B cell (primary cell): Measurements from ENCODE around the gene ITGB1. TPM values are rescaled to one million over a fixed set of nuclear protein-coding genes. Genes with fewer than 3 reads are reported as not detected.

Experiments used
- ATAC-seq: fragments of 200-7000 bp; cut with Tn5 transposase; one replicate; pipeline ENCODE4 v1.10.0; 2021; ENCODE audit warnings: low read depth, mild to moderate bottlenecking, moderate number of reproducible peaks, moderate library complexity
- CTCF ChIA-PET: fragments of 350-600 bp; sonication (Branson Sonifier 250); formaldehyde crosslinking; loops from one replicate; lab custom pipeline; 2021; ENCODE audit warnings: antibody characterized with exemption, inconsistent platforms; lab: Charles Lee
- POLR2A ChIA-PET: fragments of 350-600 bp; sonication (Branson Sonifier 250); formaldehyde crosslinking; loops from one replicate; lab custom pipeline; 2021; ENCODE audit warnings: antibody characterized with exemption; lab: Charles Lee
- DNase-seq: peaks from one replicate; pipeline ENCODE4 v3.0.0; 2013
- H2AFZ ChIP-seq: 2 replicates; pipeline ENCODE4 v1.6.1; 2012; ENCODE audit warnings: mild to moderate bottlenecking, low read depth, low read length; ENCODE audit not compliant: insufficient read depth, poor library complexity, severe bottlenecking
- H3K27ac ChIP-seq, 2 donors: 1 replicate in 1 of 2; 2 replicates in 1 of 2; pipeline ENCODE4 v1.5.1; 2012 to 2013; ENCODE audit warnings: low read length in 2 of 2, mild to moderate bottlenecking in 2 of 2, moderate library complexity in 1 of 2
- H3K27me3 ChIP-seq, 4 experiments: fragments of 200-600 bp in 1 of 4; sonication (generic) in 1 of 4; replicated peaks in 1 of 4; 1 replicate in 2 of 4; 2 replicates in 2 of 4; pipeline versions ENCODE4 v1.6.1 to v1.7.0; 2013 to 2016; ENCODE audit warnings: low read length in 3 of 4, mild to moderate bottlenecking in 2 of 4, mixed read lengths in 1 of 4, moderate library complexity in 1 of 4; ENCODE audit not compliant: insufficient read depth in 4 of 4, control insufficient read depth in 3 of 4; ENCODE audit errors: control extremely low read depth in 1 of 4
- H3K36me3 ChIP-seq, 2 experiments: replicated peaks in 1 of 2; 1 replicate in 1 of 2; 2 replicates in 1 of 2; pipeline versions ENCODE4 v1.6.1 to v1.7.1; 2013; ENCODE audit warnings: low read length in 1 of 2; ENCODE audit not compliant: insufficient read depth in 2 of 2, control insufficient read depth in 1 of 2; ENCODE audit errors: control extremely low read depth in 1 of 2, extremely low read depth in 1 of 2
- H3K4me1 ChIP-seq, 2 donors: fragments of 200-600 bp in 1 of 2; sonication (generic) in 1 of 2; 1 replicate in 1 of 2; 2 replicates in 1 of 2; pipeline versions ENCODE4 v1.5.1 to v1.6.1; 2013 to 2017; ENCODE audit warnings: low read length in 2 of 2; ENCODE audit not compliant: control insufficient read depth in 2 of 2, insufficient read depth in 2 of 2
- H3K4me2 ChIP-seq: replicated peaks from 2 replicates; pipeline ENCODE3; 2012; ENCODE audit warnings: mild to moderate bottlenecking, low read depth, low read length; ENCODE audit not compliant: poor library complexity, severe bottlenecking
- H3K4me3 ChIP-seq, 5 experiments: fragments of 200-600 bp in 1 of 5; sonication (generic) in 1 of 5; 1 replicate in 3 of 5; 2 replicates in 2 of 5; pipeline versions ENCODE4 v1.5.1 to v1.7.0; 2011 to 2016; ENCODE audit warnings: low read length in 4 of 5, mild to moderate bottlenecking in 4 of 5, low read depth in 2 of 5, control low read depth in 1 of 5, moderate library complexity in 1 of 5; ENCODE audit not compliant: insufficient read depth in 1 of 5; ENCODE audit errors: control extremely low read depth in 1 of 5, extremely low read depth in 1 of 5
- H3K79me2 ChIP-seq: fragments of 200-600 bp; sonication (generic); one replicate; pipeline ENCODE4 v1.6.0; 2016; ENCODE audit warnings: low read length; ENCODE audit not compliant: control insufficient read depth, insufficient read depth
- H3K9ac ChIP-seq: fragments of 200-600 bp; sonication (generic); 2 replicates; pipeline ENCODE4 v1.6.1; 2017; ENCODE audit warnings: mild to moderate bottlenecking, low read length, moderate library complexity
- H3K9me3 ChIP-seq, 3 donors: one replicate each; pipeline versions ENCODE4 v1.6.1 to v1.7.1; 2013; ENCODE audit warnings: low read length in 2 of 3; ENCODE audit not compliant: control insufficient read depth in 2 of 3, insufficient read depth in 1 of 3; ENCODE audit errors: control extremely low read depth in 1 of 3
- H4K20me1 ChIP-seq: 2 replicates; pipeline ENCODE4 v1.6.0; 2012; ENCODE audit warnings: mild to moderate bottlenecking, low read length; ENCODE audit not compliant: insufficient read depth, control insufficient read depth, poor library complexity, severe bottlenecking
- H3K27ac Mint-ChIP-seq: one replicate; pipeline ENCODE4 v1.8.0; 2021; ENCODE audit warnings: mixed read lengths
- H3K27me3 Mint-ChIP-seq: one replicate; pipeline ENCODE4 v1.8.0; 2021; ENCODE audit warnings: mixed read lengths
- H3K4me1 Mint-ChIP-seq: one replicate; pipeline ENCODE4 v1.8.0; 2021; ENCODE audit warnings: mixed read lengths
- H3K4me3 Mint-ChIP-seq: one replicate; pipeline ENCODE4 v1.8.0; 2021; ENCODE audit warnings: mixed read lengths
- H3K9me3 Mint-ChIP-seq: one replicate; pipeline ENCODE4 v1.8.0; 2022; ENCODE audit warnings: mixed read lengths; ENCODE audit not compliant: insufficient read depth
- CTCF ChIP-seq: fragments of 200-600 bp; IDR thresholded peaks from one replicate; pipeline ENCODE4 v1.8.0; 2022; ENCODE audit warnings: antibody characterized with exemption, mild to moderate bottlenecking
- EZH2 ChIP-seq: IDR thresholded peaks from 2 replicates; pipeline ENCODE4 v1.6.1; 2012; ENCODE audit warnings: borderline replicate concordance, low read depth, mild to moderate bottlenecking, moderate library complexity, low read length; ENCODE audit not compliant: insufficient read depth, poor library complexity, severe bottlenecking
- WGBS: methylation state at CpG from one replicate; pipeline ENCODE4 v1.1.5; 2013; ENCODE audit warnings: missing lambda C conversion rate; ENCODE audit not compliant: insufficient coverage; 5-methylcytosine and 5-hydroxymethylcytosine counted together
- intact Hi-C: fragments of 100-400 bp; cut with micrococcal nuclease; formaldehyde crosslinking; loops from one replicate; pipeline ENCODE4 v1.10.0; 2022
- polyA plus RNA-seq: library from polyadenylated mRNA; depleted of rRNA; stranded (reverse); fragments of >200 nt; gene quantifications from 2 replicates; pipeline ENCODE4 v1.2.3, GENCODE V29; 2012
- total RNA-seq, 2 donors: library from RNA; stranded (reverse); fragments of 120-200 nt in 1 of 2; gene quantifications; 1 replicate in 1 of 2; 2 replicates in 1 of 2; pipeline versions ENCODE4 v1.2.3 to v1.2.4, GENCODE V29; 2013 to 2022

Gene ITGB1
- total and polyA plus RNA-seq, 2 donors (not counting 1 experiment from before 2014, with no cell fraction given): 30.8 to 128 TPM

- H3K4me1 ChIP-seq: peaks cover 0 to 10% of the 10 kb centered on the region in 2 donors
- no peak overlapping the region for H2AFZ ChIP-seq
- WGBS: no CpG with 5 or more reads among the region's 3 CpGs
- no peak overlapping the region for H3K9ac ChIP-seq
- peaks cover 71% of the 10 kb centered on the region for H3K79me2 ChIP-seq
- ChIA-PET CTCF (interaction anchor here (1.8 kb wide), 1 partner anchor 155 kb away, joined by 3 read pairs; no protein-coding TSS in a partner anchor), POLR2A (no interaction called here)
- intact Hi-C loops: loop anchor here (10.0 kb wide), 1 partner anchor 144 kb away; no protein-coding TSS in a partner anchor
- H3K36me3 ChIP-seq: no peaks in the 10 kb centered on the region
- H4K20me1 ChIP-seq: peaks cover 6% of the 10 kb centered on the region
- no peak overlapping the region for H3K4me3 Mint-ChIP-seq
- H3K27ac ChIP-seq: no peak overlapping the region
- H3K27me3 Mint-ChIP-seq: no peaks in the 10 kb centered on the region
- TF ChIP-seq CTCF: no peak
- TF ChIP-seq EZH2: no peak
- DNase-seq (no peak), ATAC-seq (no peak)
- H3K4me2 ChIP-seq: no peak overlapping the region
- no peak overlapping the region for H3K4me3 ChIP-seq
- H3K4me1 Mint-ChIP-seq: peaks cover 77% of the 10 kb centered on the region
- H3K27me3 ChIP-seq: no peaks in the 10 kb centered on the region
- no peaks in the 10 kb centered on the region for H3K9me3 ChIP-seq
- peak overlapping the region; percentile 48 for H3K27ac Mint-ChIP-seq
- no peaks in the 10 kb centered on the region for H3K9me3 Mint-ChIP-seq
Observed at GRCh38 chr10:32951111-32951510, 6.9 kb downstream of the ITGB1 start.

DNA sequence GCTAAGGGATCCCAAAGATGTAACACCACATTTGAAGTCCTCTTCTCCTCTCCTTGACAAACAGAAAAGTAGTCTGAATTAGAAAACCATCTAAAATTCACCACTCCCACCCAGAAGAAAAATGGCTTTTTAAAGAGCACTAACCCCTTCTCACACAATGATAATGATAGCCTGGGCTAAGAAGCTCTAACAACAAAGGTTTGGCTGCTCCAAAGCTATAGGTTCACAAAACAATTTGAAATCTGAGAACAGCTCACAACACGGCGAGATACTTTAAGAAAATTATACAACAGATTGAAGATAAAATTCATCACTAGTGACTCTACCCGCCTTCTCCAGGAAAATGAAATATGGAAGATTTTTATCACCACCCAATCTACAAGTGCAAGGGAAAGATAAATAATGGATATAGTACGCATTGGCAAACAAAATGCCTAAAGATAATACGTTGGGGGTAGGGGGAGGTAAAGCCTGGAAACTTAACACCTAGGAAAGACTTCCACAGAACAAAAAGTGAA lies 7.4 kb downstream of the ITGB1 start:
- H3K27me3 ChIP-seq: no peaks in the 10 kb centered on the region
- no peak overlapping the region for H3K4me3 ChIP-seq
- ATAC-seq: no peak
- Mint-ChIP-seq H3K4me3 (no peak overlapping the region), H3K9me3 (no peaks in the 10 kb centered on the region), H3K27ac (no peak overlapping the region), H3K4me1 (peaks cover 77% of the 10 kb centered on the region), H3K27me3 (no peaks in the 10 kb centered on the region)
- no peak overlapping the region for H2AFZ ChIP-seq
- peaks cover 6% of the 10 kb centered on the region for H4K20me1 ChIP-seq
- intact Hi-C loops: loop anchor here (10.0 kb wide), 1 partner anchor 144 kb away; no protein-coding TSS in a partner anchor
- no CpG with 5 or more reads among the region's 5 CpGs for WGBS
- H3K36me3 ChIP-seq: no peaks in the 10 kb centered on the region
- H3K4me1 ChIP-seq: peaks cover 0 to 10% of the 10 kb centered on the region in 2 donors
- no peak overlapping the region for H3K9ac ChIP-seq
- no peak overlapping the region for H3K27ac ChIP-seq
- CTCF ChIA-PET: no interaction called here
- H3K4me2 ChIP-seq: no peak overlapping the region
- peaks cover 73% of the 10 kb centered on the region for H3K79me2 ChIP-seq
- no peaks in the 10 kb centered on the region for H3K9me3 ChIP-seq
- TF ChIP-seq CTCF: no peak
- TF ChIP-seq EZH2: no peak
- POLR2A ChIA-PET: no interaction called here
- DNase-seq: no peak
